SIG-M5 treated with dmso at 0.1 percent for 504 hours (cell line): Measurements from ENCODE around the gene CD93.

Experiments used
- DNase-seq: peaks from one replicate; lab custom pipeline; 2025; ENCODE audit not compliant: unreplicated experiment; lab: John Stamatoyannopoulos, UW

CD93 gene

DNA sequence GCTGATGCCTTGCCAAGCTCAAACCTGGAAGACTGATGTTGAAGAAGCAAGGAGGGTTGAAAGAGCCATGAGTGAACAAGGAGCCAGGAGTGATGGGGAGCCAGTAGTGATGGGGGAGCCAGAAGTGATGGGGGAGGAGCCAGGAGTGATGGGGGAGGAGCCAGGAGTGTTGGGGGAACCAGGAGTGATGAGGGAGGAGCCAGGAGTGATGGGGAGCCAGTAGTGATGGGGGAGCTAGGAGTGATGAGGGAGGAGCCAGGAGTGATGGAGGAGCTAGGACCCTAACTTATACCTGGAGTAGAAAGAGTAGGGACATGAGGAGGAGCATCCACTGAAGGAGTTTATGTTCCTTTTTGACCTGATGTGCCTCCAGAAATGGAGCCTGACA, 14.6 kb upstream of the CD93 start:
- DNase-seq, result no peak

DNA sequence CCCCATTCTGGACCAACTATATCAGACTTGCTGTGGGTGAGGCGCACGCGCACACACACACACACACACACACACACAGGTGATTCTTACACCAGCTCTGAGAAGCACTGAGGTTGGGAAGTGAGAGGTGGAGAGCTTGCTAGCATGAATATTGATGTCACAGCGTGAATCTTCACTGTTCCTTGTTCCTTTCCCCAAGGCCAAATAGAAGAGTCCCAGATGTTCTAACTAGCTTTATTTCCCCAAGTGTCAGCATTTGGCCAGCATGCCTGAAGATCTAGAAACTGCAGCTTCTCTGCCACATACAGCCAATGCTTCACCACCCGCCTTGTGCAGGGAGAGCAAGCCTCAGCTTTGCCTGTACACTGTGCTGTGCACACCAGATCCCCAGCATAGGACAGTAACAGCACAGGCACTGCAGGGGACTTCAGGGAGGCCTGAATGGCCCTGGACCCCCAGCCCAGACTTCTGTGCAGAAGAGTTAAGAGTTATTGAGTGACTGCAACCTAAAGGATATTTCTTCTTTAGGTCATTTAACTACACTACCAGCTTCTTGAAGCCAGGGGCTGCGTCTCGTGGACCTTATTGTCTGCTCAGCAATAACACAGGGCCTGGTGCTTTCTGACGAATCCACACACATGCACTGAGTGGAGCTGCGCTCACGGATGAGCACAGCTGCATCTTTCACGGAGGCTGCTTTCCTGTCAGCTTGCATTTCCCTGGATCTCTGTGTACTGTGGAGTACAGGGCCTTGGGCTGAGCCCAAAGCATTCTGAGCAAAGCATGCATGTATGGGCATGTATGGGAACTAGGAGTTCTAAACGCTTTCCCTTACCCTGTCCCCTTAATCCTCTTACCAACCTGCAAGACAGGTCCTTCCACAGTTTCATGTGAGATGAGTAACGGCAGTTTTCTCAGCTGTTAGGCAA, 13.9 kb upstream of the CD93 start:
- no peak for DNase-seq

- no peak for DNase-seq
Measured at GRCh38 chr20:23097636-23098580, 11.8 kb upstream of the CD93 start.

DNA sequence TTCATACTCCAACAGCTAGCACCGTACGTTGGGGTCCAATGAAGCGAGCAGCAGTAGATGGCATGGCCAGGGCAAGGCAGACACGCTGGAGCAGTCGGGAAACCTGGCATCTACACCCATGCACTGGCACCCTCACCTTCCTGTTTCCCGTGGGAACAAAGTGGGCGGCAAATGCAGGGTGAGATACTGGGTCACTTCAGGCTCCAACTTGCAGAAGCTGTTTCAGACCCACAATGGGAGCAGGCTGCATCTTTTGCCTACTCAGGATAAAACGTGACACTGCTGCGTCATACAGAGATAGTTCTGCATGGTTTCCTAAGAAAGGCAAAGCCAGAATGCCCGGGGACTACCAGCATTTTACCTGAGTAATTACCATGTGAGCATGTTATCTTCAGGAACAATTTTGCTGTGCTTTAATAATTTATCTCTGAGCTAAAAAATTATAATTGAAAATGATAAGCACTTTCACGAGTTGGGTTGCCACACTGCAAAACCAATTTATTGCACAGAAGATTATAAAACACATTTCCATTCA, 10.9 kb upstream of the CD93 start:
- DNase-seq, result no peak

DNA sequence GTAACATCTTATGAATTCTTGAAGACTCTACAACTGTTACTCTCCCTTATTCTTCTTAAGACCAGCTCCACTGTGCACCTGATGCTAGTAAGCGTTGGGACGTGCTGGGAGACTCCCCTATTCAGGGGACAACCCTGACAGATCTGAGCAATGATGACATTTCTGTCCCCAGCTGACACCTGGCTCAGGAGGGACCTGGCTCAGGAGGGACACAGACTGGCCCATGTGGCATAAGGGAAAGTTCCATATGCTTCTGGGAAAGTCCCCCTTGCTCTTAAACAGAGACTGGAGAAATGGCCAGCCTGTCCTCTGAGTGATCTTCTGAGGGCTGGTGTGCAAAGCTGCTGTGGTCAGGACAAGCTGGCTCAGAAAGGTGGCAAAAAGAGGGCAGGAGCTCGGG, 10.0 kb upstream of the CD93 start:
- DNase-seq, result no peak

DNA sequence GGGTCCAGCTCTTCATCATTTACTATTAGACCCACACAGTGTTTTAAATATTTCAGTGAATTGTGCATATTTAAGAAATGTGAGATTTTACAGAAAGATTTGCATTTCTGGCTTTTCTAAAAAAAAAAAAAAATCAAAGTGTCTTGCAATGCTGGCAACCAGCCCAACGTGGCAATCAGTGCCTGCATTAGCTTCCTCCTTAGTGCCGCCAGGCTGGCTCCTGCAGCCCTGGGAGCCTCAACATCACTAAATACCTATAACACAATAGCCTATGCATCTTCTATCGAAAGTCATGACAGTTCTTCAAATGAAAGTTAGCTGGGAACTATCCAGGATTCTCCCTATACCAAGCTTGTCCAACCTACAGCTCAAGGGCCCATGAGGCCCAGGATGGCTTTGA, 9.4 kb upstream of the CD93 start:
- DNase-seq, result no peak

- no peak for DNase-seq
Measured at GRCh38 chr20:23094927-23095326, 8.8 kb upstream of the CD93 start.

DNA sequence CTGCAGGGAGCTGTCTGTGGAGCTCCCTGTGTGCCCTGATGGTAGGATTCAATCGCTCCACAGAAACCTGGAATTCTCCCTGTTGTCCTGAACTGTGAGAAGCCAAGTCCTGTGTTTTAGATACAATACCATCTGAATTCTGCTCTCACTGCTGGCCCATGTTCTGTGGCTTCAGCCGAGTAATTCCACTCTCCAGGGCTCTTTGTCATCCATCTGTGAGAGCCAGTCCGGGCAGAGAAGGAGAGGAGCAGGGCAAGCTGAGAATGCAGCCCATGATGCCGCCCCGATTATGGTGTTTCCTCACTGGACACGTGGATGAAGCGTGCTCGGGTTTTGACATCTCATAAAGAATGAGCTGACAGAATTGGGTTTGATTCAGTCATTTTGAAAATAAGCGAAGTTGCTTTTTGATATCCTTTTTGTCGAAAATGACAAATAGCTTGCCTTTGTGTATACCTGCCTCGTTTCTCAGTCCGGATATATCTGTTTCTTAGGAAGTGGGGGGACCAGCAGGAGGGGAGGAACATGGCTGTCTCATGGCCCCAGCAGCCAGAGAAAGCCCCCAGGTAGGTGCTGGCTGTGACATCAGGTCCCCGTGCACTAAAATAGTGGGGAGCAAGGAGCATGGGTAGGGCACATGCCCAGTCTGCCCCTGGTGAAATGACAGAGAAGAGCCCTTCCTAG, 8.2 kb upstream of the CD93 start:
- DNase-seq, result no peak

GRCh38 chr20:23093613-23094012, 7.5 kb upstream of the CD93 start:
- no peak for DNase-seq

DNA sequence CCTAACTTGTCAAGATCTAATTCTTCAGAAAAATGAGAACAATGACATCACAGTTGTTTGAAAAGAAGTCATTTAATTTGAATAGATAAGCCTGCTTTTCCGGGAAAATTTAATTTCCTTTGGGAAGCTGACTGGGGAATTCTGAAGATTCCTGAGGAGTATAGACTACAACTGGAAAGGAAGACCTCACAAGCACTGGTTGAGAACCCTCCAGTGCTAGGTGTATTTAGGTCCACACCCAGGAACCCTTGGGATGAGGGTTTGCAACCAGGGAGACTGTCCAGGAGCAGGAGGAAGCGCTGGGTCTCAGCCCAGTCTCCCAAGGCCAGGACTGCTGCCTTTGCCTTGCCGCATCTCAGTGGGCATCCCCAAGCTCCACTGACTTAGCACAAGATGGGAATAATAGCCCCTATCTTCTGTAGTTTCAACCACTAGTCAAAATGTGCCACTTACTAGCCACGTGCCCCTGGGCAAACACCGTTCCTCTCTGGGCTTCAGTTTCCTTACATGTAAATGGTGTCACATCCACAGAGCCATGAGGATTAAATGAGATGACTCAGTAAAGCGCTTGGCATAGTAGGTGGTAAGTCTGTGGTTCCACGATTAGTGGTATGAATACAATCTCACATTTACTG, 6.9 kb upstream of the CD93 start:
- DNase-seq, result no peak

- no peak for DNase-seq
Measured at GRCh38 chr20:23092384-23092756, 6.2 kb upstream of the CD93 start.

DNA sequence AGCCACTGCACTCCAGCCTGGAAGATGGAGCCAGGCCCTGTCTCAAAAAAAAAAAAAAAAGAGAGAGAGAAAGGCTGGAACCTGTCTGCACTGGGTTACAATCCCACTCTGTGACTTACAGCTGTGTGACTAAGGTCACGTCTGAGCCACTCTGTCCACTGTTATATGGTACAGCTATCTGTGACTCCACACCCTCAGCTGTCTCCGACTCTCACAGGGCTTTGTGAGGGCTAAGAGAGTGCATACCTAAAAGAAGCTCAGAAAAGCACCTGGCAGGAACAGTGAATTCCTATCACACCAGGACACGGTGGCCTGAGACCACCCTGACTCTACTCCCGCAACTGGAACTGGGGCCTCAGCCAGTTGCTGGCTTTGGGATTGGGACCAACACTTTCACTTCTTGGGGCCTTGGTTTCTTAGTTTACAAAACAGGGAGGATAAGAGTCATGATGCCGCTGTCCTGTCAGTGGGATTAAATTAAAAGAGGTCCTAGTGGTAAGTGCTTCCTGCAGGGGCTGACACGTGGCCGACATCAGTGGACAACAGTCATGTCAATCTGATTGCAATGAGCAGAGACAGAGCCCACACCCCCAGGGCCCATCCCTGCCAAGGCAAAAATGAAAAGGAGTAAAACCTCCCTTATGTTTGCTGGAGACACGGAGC, 5.7 kb upstream of the CD93 start:
- no peak for DNase-seq

DNA sequence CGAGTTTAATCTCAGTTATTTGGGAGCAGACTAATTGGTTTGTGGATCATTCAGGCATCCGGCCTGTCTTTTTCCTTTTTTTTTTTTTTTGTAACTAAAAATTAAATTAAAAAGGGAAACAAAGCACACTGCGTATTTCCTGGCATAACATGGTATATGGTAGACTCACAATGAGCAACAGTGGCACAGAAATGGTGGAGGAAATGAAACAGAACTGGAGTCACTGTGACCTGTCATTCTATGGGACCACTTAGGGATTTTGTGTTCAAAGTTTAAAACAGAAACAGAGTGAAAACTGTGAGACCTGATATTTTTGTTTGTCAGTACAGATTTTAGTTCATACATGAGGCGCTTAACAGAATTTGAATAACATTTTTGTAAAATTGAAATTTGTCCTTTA, 4.8 kb upstream of the CD93 start:
- no peak for DNase-seq

GRCh38 chr20:23090147-23090546, 4.0 kb upstream of the CD93 start:
- DNase-seq, result no peak

GRCh38 chr20:23088866-23089265, 2.7 kb upstream of the CD93 start:
- DNase-seq, result no peak

GRCh38 chr20:23087587-23088251, 1.6 kb upstream of the CD93 start:
- DNase-seq, result peak; percentile 16

DNA sequence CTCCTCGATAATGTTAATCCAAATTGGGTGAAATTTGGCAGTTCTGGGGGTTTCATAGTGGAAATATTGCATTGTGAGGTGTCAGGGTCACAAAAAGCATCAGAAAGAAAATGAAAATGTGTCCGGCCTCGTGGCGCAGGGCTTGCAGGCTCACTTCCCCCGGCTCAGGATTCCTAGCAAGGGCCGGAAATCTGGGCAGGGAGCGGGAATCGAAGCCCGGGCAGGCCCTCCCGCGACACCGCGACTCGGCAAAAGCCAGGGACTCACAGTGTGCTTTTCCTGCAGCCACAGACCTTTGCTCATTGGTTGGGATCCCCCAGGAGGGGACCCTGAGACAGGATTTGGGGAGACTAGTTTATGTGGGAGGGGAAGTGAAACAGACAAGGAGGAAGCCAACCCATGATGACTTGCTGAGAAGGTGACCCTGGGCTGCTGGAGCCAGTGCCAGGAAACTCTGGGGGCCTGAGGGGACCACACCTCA, 847 bp upstream of the CD93 start:
- peak; percentile 92 for DNase-seq

GRCh38 chr20:23085436-23086055, 578 bp downstream of the CD93 start:
- DNase-seq, result peak; percentile 78

- DNase-seq, result peak; percentile 52
Measured at GRCh38 chr20:23084845-23085365, 1.2 kb downstream of the CD93 start.
